HG02763 (cell line): ENCODE data around the gene IGSF21.
"Not testable (repeated sequence)": the region's sequence is repeated elsewhere in the genome, so short reads cannot be mapped to it uniquely, and the experiment has no call there.

ENCODE experiments used
- ATAC-seq: cut with Tn5 transposase; IDR thresholded peaks from one replicate; pipeline ENCODE4 v1.9.1; 2021; ENCODE audit warnings: mild to moderate bottlenecking, moderate library complexity; ENCODE audit not compliant: unreplicated experiment

IGSF21 gene

GRCh38 chr1:18414321-18414720 lies 306.7 kb downstream of the IGSF21 start:
- no peak for ATAC-seq

GRCh38 chr1:18414872-18415447 lies 307.4 kb downstream of the IGSF21 start:
- no peak for ATAC-seq

DNA sequence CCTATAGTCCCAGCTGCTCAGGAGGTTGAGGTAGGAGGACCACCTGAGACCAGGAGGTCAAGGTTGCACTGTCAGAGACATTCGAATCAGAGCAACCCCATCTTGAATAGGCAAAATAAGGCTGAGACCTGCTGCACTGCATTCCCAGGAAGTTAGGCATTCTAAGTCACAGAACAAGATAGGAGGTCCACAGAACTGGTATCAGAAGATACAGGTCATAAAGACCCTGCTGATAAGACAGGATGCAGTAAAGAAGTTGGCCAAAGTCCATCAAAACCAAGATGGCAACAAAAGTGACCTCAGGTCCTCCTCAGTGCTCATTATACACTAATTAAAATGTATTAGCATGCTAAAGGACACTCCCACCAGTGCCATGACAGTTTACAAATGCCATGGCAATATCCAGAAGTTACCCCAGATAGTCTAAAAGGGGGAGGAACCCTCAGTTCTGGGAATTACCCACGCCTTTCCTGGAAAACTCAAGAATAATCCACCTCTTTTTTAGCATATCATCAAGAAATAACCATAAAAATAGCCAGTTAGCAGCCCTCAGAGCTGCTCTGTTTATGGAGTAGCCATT lies 307.9 kb downstream of the IGSF21 start:
- ATAC-seq = no peak

DNA sequence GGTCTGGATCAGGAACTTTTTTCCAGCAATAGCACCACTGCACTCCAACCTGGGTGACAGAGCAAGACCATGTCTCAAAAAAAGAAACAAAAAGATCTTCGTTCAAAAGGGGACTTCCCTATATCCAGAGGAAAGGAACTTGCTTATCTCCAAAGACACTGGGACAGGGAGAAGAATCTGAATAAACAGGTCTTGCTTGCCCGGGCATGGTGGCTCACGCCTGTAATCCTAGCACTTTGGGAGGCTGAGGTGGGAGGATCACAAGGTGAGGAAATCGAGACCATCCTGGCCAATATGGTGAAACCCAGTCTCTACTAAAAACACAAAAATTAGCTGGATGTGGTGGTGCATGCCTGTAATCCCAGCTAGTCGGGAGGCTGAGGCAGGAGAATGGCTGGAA lies 308.5 kb downstream of the IGSF21 start:
- ATAC-seq = not testable (repeated sequence)

- ATAC-seq = no peak
Measured at GRCh38 chr1:18417316-18418269, 310.0 kb downstream of the IGSF21 start.

GRCh38 chr1:18419113-18419844 lies 311.7 kb downstream of the IGSF21 start:
- no peak for ATAC-seq

GRCh38 chr1:18419845-18420184 lies 312.2 kb downstream of the IGSF21 start:
- ATAC-seq = no peak

DNA sequence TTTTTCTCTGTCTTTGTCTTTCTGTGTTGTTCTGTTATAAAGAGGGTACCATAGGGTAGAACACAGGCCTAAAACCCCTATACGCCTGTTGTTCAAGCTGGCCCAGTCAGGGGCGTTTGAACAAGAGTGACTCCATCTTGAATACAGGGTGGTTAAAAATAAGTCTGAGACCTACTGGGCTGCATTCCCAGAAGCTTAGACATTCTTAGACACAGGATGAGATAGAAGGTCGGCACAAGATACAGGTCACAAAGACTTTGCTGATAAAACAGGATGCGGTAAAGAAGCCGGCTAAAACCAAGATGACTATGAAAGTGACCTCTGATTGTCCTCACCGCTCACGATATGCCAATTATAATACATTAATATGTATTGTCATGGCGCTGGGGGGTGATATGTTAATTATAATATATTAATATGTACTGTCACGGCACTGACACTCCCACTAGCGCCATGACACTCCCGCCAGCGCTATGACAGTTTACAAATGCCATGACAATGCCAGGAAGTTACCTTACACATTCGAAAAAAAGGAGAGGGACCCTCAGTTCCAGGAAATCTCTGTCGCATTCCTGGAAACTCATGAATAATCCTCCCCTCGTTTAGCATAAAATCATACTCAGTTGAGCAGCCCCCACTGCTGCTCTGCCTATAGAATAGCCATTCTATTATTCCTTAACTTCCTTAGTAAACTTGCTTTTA lies 314.6 kb downstream of the IGSF21 start:
- no peak for ATAC-seq

DNA sequence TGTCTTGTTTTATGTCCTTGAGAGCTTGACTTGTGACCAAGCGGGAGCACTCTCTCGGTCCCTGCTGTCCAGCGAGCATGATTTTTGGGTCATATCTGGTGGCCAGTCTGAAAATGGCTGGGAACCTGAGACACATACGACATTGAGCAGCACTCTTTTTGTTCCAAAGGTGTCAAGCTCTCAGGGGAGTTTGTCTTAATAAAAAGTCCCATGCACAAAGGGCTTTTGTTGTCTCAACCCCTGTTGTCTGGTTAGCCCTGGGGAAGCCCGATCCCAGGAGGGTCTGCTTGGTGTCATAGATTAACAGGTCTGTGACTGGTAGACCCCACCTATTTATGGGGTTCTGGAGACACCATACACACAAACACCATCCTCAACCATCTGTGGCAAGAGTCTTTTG lies 315.4 kb downstream of the IGSF21 start:
- ATAC-seq = no peak

GRCh38 chr1:18426580-18426979 lies 319.0 kb downstream of the IGSF21 start:
- no peak for ATAC-seq
